ENCODE results near the gene ZNF473. TPM values are rescaled to one million over a fixed set of nuclear protein-coding genes. Genes with fewer than 3 reads are reported as not detected.

The ZNF473 gene
- total RNA-seq, 1 donor from 2014 or later, result 9.7 TPM

Other genes with a start within 250 kb of the ZNF473 start
- gene FUZ, start 212.7 kb upstream of the ZNF473 start, total RNA-seq, result 8.9 and 9.8 TPM in 2 replicates
- 61.3 and 72.2 TPM in 2 replicates for gene MED25, start 207.7 kb upstream of the ZNF473 start, total RNA-seq
- 162 and 172 TPM in 2 replicates for gene PTOV1, start 174.8 kb upstream of the ZNF473 start, total RNA-seq
- 49.1 and 54.8 TPM in 2 replicates for gene PNKP, start 158.4 kb upstream of the ZNF473 start, total RNA-seq
- gene AKT1S1, start 148.7 kb upstream of the ZNF473 start, total RNA-seq, result 104 and 116 TPM in 2 replicates
- gene TBC1D17, start 148.3 kb upstream of the ZNF473 start, total RNA-seq, result 29.1 and 32.2 TPM in 2 replicates
- gene IL4I1, start 129.1 kb upstream of the ZNF473 start, total RNA-seq, result 0.27 and 0.50 TPM in 2 replicates
- gene ATF5, start 96.8 kb upstream of the ZNF473 start, total RNA-seq, result 30.8 and 35.5 TPM in 2 replicates
- 42.7 and 49.5 TPM in 2 replicates for gene NUP62, start 96.5 kb upstream of the ZNF473 start, total RNA-seq
- gene SIGLEC11, start 64.8 kb upstream of the ZNF473 start, total RNA-seq, result not detected in 2 replicates
- 32.6 and 33.0 TPM in 2 replicates for gene VRK3, start 633 bp upstream of the ZNF473 start, total RNA-seq
- not detected in 2 replicates for gene IZUMO2, start 137.3 kb downstream of the ZNF473 start, total RNA-seq
- gene MYH14, start 177.6 kb downstream of the ZNF473 start, total RNA-seq, result not detected in 2 replicates